HG03460 (cell line): ENCODE measurements around the gene CADM3.

Source experiments
- ATAC-seq: cut with Tn5 transposase; IDR thresholded peaks from one replicate; pipeline ENCODE4 v1.9.1; 2021; ENCODE audit not compliant: unreplicated experiment

The CADM3 gene

DNA sequence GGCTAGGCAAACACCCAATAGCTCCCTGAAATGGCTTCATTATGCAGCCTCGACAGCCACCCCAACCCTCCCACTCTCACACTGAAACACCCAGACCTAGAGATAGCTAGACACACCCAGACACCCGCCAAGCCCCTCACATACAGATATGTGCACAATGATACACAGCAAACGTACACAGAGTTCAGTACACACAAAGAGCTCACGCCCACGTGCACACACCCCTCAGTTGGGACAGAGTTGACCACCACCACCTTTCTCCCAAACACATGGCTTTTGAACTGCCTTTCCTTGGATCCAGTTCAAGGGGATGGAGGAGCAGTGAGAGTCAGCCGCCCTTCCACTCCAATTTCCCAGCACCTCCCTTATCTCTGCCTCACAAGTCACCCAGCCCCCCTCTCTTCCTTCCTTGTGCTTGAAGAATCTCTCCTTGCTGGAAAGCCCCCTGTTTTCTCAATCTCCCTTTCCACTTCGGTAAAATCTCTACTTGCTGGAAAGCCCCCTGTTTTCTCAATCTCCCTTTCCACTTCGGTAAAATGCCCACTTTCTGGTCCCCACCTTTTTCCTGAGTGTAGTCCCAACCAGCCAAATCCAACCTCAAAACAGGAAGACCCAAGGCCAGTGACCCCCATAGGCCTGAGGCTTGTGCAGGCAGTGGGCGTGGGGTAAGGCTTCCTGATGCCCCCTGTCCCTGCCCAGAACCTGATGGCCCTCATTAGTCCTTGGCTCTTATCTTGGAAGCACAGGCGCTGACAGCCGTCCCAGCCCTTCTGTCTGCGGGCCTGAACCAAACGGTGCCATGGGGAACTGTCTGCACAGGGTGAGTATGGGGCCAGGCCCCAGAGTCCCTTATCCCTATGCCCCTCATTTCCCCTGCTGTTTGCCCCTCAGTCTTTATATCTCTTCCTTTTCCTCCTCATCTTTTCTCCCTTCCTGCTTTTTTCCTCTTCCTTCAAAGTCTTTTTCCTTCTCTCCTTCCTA lies 33.0 kb downstream of the CADM3 start, which contains the start of gene ACKR1:
Gene ACKR1 (plus strand): TSS at position 715 of the 981 bp plus-strand sequence. CDS start 85 bp downstream, at position 800.
- ATAC-seq, result no peak

DNA sequence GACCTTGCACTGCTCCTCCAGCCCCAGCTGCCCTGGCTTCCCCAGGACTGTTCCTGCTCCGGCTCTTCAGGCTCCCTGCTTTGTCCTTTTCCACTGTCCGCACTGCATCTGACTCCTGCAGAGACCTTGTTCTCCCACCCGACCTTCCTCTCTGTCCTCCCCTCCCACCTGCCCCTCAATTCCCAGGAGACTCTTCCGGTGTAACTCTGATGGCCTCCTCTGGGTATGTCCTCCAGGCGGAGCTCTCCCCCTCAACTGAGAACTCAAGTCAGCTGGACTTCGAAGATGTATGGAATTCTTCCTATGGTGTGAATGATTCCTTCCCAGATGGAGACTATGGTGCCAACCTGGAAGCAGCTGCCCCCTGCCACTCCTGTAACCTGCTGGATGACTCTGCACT lies 33.8 kb downstream of the CADM3 start:
- ATAC-seq, result no peak

DNA sequence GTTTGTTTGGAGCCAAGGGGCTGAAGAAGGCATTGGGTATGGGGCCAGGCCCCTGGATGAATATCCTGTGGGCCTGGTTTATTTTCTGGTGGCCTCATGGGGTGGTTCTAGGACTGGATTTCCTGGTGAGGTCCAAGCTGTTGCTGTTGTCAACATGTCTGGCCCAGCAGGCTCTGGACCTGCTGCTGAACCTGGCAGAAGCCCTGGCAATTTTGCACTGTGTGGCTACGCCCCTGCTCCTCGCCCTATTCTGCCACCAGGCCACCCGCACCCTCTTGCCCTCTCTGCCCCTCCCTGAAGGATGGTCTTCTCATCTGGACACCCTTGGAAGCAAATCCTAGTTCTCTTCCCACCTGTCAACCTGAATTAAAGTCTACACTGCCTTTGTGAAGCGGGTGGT lies 34.7 kb downstream of the CADM3 start:
- ATAC-seq, result no peak

DNA sequence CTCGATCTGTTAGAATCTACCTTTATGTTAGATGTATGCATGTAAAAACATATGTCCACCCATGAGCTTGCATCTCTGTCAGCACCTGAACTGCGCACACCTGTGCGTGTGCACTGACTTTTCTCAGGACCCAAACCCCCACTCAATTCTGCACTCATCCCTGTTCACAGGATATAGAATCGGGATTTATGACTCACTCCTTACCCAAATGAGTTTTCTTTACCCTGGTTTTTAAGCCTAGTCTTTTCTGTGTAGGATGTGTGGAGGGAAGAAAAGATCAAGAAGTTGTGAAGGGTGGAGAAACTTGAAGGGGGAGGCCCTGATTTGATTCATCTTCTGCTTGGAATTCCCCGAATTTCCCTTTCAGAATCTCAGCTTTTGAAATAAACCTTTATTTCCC lies 35.7 kb downstream of the CADM3 start:
- ATAC-seq, result no peak

DNA sequence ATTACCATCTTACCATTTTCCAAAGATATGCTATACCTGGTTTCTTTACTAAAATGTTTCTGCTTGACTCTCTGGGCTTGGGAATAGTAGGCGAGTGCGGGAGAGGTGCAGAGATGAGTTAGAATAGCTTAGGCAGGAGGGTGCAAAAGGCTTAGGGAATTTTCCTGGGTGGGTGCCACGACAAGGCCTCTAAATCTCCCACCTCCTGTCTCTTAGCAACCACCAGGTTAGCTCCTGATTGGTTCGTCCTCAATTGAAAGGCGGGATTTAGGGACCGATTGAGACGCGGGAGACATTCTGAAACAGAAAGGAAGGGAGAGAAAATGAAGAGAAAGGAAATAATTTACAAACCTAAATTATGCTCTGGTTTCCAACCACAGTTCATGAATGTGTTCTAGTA lies 36.4 kb downstream of the CADM3 start:
- no peak for ATAC-seq

DNA sequence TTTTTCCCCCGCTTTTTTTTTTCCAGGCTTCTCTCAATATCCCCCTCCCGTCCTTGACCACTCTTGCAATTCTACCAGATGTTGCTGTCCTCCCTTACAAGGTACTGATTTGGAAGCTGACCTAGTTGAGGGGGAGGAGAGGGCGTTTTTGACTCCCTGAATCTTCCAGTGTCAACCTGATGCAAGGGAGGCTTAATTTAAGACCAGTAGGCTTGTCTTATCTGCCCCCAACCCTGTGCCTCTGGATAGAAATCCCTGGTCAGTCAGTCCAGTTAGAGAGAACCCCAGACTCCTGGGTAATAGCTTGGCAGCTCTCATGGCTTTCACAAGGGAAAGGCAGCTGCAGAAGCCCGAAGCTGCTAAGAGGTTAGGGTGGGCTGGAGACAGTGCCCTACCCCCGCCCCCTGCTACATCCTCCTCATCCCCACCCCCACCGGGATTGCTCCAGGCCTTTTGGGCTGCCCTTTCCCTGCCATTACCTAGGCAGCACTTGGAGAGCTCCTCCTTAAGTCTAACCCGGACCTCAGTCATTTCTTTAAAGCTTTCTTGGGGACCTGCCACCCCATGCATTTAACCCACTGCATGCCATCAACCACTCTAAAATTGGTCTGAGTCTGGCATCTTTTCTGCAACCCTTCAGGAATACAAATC lies 36.9 kb downstream of the CADM3 start:
- ATAC-seq, result no peak

DNA sequence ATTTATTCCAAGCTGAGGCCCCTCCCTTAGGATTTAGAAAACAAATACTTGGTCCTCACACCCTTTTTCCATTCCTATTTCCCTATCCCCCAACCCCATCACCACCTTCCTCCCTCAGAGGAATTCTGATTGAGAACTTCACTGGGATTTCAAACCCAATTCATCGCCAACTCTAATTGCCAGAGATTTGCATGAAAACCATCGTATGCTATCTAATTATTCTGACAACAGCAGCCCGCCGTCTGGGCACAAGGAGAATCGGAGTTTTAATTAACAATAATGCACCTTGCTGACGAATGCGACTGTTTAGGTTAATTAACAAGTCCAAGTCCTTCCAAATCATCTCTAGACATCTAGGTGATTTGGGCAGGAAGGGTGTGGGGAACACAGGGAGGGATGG lies 37.6 kb downstream of the CADM3 start:
- ATAC-seq, result no peak

DNA sequence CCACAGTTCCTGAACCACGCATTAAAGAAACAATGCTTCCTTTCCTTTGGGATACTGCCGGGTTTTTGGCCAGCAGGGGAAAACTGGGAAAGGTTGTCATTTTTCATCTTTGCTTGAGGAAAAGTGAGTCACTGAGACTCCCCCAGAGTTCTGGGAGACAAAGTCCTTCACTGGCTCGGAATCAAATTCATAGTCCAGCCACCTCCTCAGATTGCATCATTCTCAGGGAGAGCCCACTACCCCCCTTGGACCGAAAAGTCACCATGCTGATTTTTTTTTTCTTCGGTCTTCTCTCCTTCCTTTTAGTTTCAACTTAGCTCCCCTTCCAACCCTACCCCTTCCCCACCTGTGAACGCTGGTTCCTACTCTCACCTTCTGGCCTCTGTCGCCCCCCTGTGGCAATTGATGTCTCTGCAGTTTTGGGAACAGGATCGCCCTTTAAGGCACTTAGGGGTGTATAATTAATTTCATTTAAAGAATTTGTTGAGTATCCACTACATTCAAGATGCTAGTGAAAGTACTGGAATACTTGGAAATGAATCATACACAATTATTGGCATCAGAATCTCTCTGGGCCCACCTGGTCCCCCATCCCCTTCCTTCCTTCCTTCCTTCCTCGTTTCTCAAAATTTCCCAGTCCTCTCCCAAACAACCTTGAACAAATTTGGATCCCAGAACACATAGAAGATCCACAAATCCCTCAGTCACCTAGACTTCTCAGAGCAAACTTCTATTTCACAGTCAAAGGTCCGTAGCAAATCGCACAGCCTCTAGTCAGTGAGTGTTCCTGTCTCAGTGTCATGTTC lies 40.1 kb downstream of the CADM3 start:
- no peak for ATAC-seq

DNA sequence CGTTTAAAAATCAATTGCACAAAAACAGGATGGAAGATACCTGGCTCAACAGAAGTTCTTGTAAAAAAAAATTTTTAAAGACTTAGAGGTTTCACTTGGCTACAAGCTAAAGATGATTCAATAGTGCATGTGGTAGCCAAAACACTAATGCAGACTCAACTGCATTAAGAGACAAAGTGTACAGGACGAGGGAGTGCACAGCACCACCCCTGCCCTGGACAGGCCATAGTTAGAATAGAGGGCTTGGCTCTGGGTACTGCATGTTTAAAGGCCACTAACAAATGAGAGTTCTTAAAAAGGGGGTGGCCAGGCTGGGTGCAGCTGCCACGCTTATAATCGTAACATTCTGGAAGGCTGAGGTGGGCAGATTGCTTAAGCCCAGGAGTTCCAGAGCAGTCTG lies 41.2 kb downstream of the CADM3 start:
- no peak for ATAC-seq

DNA sequence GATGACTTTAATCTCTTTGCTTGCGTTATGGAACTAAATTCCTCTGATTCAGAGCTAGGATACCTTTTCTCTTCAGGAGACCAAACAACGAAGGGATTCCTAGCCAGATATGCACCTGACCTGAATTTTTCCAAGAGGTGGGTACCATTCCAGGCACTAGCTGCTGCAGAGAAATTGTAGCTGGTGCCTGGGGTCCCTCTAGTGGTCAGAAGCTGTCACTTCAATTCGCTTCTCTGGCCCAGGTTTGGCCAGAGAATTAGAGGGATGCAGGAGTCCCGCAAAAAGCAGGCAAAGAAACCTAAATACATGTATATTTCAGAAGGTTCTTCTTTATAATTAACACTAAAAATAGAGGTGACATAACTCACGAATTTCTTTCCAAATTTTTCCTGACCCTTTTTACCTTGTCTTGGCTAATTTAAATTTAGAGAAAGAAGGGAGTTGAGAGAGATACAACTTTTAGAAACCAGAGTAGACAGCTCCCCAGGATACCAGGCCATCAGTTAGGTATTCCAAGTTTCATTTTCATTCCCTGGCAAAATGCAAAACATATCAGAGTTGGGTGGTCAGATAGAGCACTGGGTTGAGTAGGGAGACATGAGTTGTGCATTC lies 42.8 kb downstream of the CADM3 start:
- no peak for ATAC-seq

DNA sequence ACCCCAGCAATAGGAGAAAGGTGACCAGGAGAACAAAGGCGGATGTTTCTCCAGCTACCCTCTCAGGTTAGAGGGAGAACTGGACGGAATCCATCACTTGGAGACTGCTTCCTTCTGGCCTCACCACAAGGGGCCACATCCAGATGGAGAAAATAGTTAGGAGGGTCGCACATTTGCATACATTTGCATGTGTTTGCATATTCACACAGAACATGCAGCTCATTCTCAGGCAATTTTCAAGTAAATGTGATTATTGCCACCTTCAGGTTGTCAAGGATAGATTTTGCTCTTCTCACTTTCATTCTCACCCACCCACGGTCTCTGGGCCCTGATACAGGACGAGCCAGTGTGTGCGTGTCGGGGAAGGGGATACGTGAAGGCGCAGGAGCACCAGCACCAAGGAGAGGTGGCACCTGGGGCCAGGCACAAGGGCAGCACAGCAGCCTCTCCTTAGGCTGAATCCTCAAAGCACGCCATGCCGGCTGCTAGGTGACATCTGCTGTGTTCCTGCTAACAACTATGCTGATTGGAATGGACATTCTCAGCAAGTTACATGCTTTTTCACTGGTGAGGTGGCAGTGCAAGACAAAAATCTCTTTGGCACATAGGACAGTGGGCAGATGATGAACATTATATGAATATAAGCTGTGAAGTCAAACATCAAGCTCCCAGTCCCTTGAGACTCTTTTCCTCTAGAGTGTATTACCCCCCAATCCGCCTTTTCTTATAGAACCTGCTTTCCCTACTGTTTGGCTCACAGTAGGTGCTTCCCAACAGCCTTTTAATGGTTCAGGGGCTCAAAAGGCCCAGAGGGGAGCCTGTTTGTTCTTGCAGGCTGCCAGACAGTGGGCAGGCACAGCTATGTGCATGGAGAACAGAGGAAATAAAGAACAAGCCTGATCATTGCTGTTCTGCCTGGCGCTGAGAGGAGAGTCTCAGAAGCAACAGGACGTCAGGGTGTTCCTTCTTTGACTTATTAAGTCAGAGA lies 47.5 kb downstream of the CADM3 start:
- no peak for ATAC-seq

DNA sequence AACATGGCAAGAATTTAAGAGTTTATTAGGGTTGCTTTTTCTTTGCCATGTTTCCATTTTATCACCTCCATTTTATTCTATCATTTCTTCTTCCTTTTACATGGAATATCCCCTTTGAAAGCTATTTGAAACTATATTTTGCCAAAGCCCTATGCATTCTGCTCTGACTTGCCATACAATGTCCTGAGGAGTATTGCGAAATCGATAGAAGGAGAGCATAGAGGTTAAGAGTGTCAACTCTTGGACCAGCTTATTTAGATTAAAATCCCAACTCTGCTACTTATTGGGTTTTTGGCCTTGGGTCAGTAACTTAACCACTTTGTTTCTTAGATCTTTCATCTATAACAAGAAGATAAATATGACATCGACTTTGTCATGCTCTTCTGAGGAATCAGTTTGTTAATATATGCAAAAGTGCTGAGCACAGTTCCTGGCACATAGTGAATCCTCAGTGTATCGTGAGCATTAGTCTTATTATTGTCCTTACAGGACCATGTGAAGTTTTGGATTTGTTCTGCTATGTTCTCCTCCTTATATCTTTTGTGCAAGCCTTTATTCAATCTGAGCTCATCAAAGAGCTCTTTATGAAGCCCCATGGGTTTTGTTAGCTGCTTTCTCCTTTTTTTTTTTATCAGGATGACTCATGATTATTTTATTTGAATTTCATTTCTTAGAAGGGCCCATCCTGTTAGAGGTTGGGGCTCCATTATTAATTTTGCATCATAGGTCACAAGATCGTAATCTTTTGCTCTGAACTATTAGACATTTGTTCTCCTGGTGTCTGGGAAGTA lies 50.9 kb downstream of the CADM3 start:
- ATAC-seq, result no peak

DNA sequence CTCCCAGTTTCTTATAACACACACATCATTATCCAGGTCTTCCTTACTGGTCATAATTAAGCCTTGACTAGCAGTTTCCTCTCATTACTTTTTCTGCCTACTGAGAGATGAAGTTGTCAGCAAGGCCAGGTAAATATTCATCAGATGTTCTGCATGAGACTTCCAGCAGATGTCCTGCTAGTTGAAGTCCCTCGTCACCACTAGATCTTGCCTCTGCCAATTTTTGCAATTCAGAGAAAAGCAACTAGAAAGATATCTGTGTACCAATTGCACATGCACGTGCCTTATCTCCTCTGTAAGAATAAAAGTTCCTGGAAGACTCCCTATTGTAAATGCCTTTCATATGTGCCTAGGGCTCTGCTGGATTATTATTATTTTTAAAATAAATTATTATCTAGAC lies 51.6 kb downstream of the CADM3 start:
- no peak for ATAC-seq

DNA sequence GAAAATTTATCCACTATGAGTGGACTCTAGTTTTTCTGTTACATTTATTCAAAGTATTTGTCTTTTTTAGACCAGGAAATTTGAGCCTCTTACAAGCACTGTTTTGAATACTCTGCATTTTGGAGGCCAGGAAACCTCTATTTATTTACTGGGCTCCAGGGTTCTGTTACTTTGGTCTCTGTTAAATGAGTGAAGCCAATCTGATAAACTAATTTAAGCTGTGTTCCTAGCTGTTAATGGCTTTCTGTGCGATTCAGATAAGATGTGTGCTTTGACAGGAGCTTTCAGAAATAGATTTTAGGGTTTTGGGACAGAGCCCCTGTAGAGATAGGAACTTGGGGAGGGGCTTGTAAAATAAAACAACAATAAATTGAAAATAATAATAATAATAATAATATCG lies 57.1 kb downstream of the CADM3 start:
- no peak for ATAC-seq

DNA sequence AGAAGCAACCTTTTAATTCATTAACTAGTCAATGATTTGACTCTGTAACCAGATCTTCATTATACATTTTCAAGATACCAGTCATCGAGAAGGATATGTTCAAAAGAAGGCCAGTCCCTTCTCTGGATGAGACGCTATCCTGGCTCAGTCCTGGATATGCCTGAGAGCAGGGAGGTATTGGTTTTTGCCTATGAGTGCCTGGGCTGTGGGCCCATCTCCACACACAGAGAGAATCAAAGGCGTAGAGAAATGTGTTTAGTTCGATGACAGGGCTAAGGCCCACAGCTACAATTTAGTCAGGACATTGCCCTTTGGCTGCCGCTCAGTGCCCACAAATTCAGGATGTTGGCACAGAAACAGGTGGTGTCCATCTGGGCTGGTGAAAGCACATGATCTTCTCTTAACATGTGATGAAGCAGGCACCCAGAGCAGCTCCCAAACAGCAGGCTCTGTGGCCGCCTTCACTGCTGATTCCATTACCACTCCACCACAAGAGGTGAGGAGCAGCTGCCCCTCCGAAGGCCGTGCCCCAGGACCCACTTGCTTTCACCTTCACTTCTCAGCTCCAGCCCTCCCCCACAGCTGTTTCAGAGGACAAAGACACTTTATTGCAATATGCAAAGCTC lies 58.0 kb downstream of the CADM3 start:
- ATAC-seq, result no peak

DNA sequence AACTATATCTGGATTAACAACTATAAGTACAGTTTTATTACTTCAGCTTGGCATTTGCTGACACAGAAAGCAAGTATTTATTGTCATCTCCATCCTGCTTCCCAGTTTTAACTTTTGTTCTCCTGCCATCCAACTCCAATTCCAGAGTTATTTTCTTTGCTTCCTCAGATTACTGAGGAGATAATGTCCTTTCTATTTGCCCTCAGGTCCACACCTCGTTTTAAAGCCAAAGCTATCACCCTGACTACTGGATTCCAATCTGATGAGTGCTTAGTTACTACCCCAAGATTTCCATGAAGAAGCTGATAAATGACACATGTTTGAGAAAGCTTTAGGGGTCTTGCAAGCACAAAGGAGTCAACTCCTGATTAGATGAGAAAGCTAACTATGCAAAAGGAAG lies 58.5 kb downstream of the CADM3 start:
- no peak for ATAC-seq

DNA sequence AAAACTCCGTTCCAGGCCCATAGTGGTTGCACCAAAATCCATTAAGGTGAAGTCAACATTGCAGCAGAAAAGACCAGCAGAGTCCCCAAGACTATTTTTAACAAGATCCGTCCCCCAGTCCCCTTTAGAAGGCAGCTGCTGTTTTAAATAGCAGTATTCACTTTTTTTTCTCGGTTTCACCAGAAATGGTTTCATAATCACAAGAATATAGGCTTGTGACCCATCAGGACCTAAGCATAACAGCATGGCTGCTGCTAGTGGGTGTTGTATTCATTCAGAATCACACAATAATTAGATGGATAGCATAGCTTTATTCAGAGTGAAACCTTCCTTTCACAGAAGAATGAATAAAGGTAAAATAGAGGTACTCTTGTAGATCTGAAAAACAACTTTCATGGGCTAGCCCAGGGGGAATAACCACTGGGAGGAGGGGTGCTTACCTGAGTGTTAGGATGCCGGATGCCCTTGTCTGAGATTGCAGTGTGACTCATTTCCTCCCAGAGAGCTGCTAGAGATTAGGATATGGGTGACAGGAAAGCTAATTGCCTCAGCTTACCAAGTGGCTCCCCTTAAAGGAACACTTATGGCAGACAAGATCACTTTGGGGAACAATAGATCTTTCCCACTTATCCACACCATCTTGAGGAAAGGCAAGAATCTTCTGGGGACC lies 68.3 kb downstream of the CADM3 start:
- ATAC-seq, result no peak

DNA sequence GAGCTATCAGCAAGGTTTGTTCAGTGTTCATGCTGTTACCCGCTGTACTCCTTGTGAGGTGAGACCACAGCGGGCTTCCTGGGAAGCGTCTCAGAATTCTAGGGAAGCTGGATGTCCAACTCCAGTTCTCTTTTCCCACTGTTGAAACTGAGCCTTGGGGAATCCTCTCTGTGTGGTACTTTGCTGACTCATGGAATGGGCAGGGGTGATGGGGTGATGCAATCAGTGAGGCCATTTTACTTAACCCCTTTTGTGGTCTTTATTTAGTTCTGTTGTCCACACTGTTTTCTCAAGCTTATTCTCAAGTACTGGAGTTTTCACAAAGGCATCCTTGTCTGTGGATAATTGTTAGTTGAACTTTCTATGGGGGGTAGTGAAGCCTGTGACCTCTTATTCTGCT lies 75.9 kb downstream of the CADM3 start:
- no peak for ATAC-seq
